Kidney (tissue), 22 donors: ENCODE measurements around the gene ATP1A1. TPM values are rescaled to one million over a fixed set of nuclear protein-coding genes. Genes with fewer than 3 reads are reported as not detected.

Source experiments
- DNase-seq, 5 donors: peaks; one replicate each; pipeline ENCODE4 v3.0.0-alpha.2; 2013 to 2020
- FAIRE-seq: peaks from 2 replicates; lab custom pipeline; 2012; peaks lifted over from hg19 to GRCh38; lab: Jason Lieb, UNC
- H3K27ac ChIP-seq, 2 donors: one replicate each; pipeline ENCODE4 v1.7.0; 2013; ENCODE audit warnings: low read depth in 2 of 2, low read length in 2 of 2, inconsistent platforms in 1 of 2
- H3K27me3 ChIP-seq: one replicate; pipeline ENCODE4 v1.7.1; 2013; ENCODE audit warnings: low read length, inconsistent platforms; ENCODE audit not compliant: control insufficient read depth, insufficient read depth
- H3K36me3 ChIP-seq, 3 donors: one replicate each; pipeline versions ENCODE4 v1.7.0 to v1.7.1; 2013; ENCODE audit warnings: low read length in 3 of 3, control low read depth in 1 of 3, inconsistent platforms in 1 of 3; ENCODE audit not compliant: insufficient read depth in 3 of 3, control insufficient read depth in 2 of 3
- H3K4me1 ChIP-seq, 3 donors: one replicate each; pipeline versions ENCODE4 v1.7.0 to v1.7.1; 2013; ENCODE audit warnings: low read length in 3 of 3, inconsistent platforms in 1 of 3, low read depth in 1 of 3; ENCODE audit not compliant: control insufficient read depth in 2 of 3, insufficient read depth in 2 of 3
- H3K4me3 ChIP-seq, 3 donors: one replicate each; pipeline versions ENCODE4 v1.7.0 to v1.8.1; 2013; ENCODE audit warnings: low read length in 3 of 3, control low read depth in 1 of 3, inconsistent platforms in 1 of 3
- H3K9ac ChIP-seq, 3 donors: one replicate each; pipeline versions ENCODE4 v1.7.0 to v1.7.1; 2013; ENCODE audit warnings: low read length in 3 of 3, control low read depth in 1 of 3, inconsistent platforms in 1 of 3
- H3K9me3 ChIP-seq, 3 donors: one replicate each; pipeline versions ENCODE4 v1.7.0 to v1.7.1; 2013; ENCODE audit warnings: low read length in 3 of 3, control low read depth in 1 of 3, inconsistent platforms in 1 of 3; ENCODE audit not compliant: control insufficient read depth in 2 of 3, insufficient read depth in 1 of 3
- intact Hi-C: fragments of 100-400 bp; cut with DNase I; formaldehyde crosslinking; loops from one replicate; pipeline ENCODE4 v1.11.1; 2022
- long read RNA-seq, 10 donors: library from polyadenylated mRNA in 1 of 10; unstranded in 1 of 10; transcript quantifications; one replicate each; pipeline ENCODE4 v2.0.0 and lab custom pipeline, GENCODE V29; 2021 to 2026
- polyA plus RNA-seq: library from polyadenylated mRNA; stranded (reverse); fragments of 350-450 nt; fragmentation: Illumina TruSeq; extraction: RNeasy Lipid Tissue Mini Kit (QIAGEN cat#74804); gene quantifications from one replicate; pipeline ENCODE4 v1.2.3, GENCODE V29; 2014; ENCODE audit warnings: low read depth, low replicate concordance; ENCODE audit not compliant: insufficient read depth
- total RNA-seq: library from RNA; stranded (reverse); fragmentation: NEBNext Ultra II Directional; extraction: Animal tissue kit (Norgen Biotek cat#: 25700); gene quantifications from one replicate; pipeline ENCODE4 v1.2.1, GENCODE V29; 2021
- TF ChIP-seq, protein P1 (sequence below): IDR thresholded peaks from 3 replicates; pipeline ENCODE4 v1.5.1; 2012; ENCODE audit warnings: mild to moderate bottlenecking, moderate library complexity, borderline replicate concordance; ENCODE audit not compliant: insufficient read depth; ENCODE audit errors: extremely low read depth
- donor health status: control.
- donor health status: control.
- donor health status: control.
- donor health status: control.
- donor health status: control.
- donor health status: DM: yes; HTN: yes; CAD: no.
- donor health status: Normal renal cell carcinoma (clear cell type).

The ATP1A1 gene
- total RNA-seq (2,241 TPM), polyA plus RNA-seq (1,218 TPM)
- long read RNA-seq, donor 1, transcript ATP1A1-201 (23 exons, 3,654 nt) = major isoform, 97 of 218 reads
- long read RNA-seq, donor 1, partial matches to known transcripts = 110 of 218 reads
- long read RNA-seq, donor 1, other reads (novel, unspliced or antisense) = 5 of 218 reads
- long read RNA-seq, donor 2, transcript ATP1A1-201 (23 exons, 3,654 nt) = major isoform, 98 of 286 reads
- long read RNA-seq, donor 2, partial matches to known transcripts = 184 of 286 reads
- long read RNA-seq, donor 2, other reads (novel, unspliced or antisense) = 0 of 286 reads
- long read RNA-seq, donor 3, transcript ATP1A1-201 (23 exons, 3,654 nt) = major isoform, 127 of 457 reads
- long read RNA-seq, donor 3, transcript ATP1A1-208 (3 exons, 1,728 nt) = minor isoform, 5 of 457 reads
- long read RNA-seq, donor 3, partial matches to known transcripts = 308 of 457 reads
- long read RNA-seq, donor 3, other reads (novel, unspliced or antisense) = 12 of 457 reads
- long read RNA-seq, donor 4, transcript ATP1A1-201 (23 exons, 3,654 nt) = major isoform, 115 of 309 reads
- long read RNA-seq, donor 4, partial matches to known transcripts = 190 of 309 reads
- long read RNA-seq, donor 4, other reads (novel, unspliced or antisense) = 0 of 309 reads
- long read RNA-seq, donor 5, partial matches to known transcripts = 6 of 10 reads
- long read RNA-seq, donor 5, other reads (novel, unspliced or antisense) = 0 of 10 reads
- long read RNA-seq, donor 6, transcript ATP1A1-201 (23 exons, 3,654 nt) = major isoform, 14 of 116 reads
- long read RNA-seq, donor 6, partial matches to known transcripts = 100 of 116 reads
- long read RNA-seq, donor 6, other reads (novel, unspliced or antisense) = 0 of 116 reads
- long read RNA-seq, donor 7, transcript ATP1A1-201 (23 exons, 3,654 nt) = major isoform, 925 of 1,813 reads
- long read RNA-seq, donor 7, transcript ATP1A1-208 (3 exons, 1,728 nt) = minor isoform, 13 of 1,813 reads
- long read RNA-seq, donor 7, partial matches to known transcripts = 226 of 1,813 reads
- long read RNA-seq, donor 7, other reads (novel, unspliced or antisense) = 648 of 1,813 reads
- long read RNA-seq, donor 8, transcript ATP1A1-201 (23 exons, 3,654 nt) = major isoform, 35 of 289 reads
- long read RNA-seq, donor 8, partial matches to known transcripts = 253 of 289 reads
- long read RNA-seq, donor 8, other reads (novel, unspliced or antisense) = 0 of 289 reads
- long read RNA-seq, donor 9, transcript ATP1A1-201 (23 exons, 3,654 nt) = major isoform, 20 of 106 reads
- long read RNA-seq, donor 9, partial matches to known transcripts = 84 of 106 reads
- long read RNA-seq, donor 9, other reads (novel, unspliced or antisense) = 0 of 106 reads
- long read RNA-seq, donor 10, transcript ATP1A1-201 (23 exons, 3,654 nt) = major isoform, 64 of 284 reads
- long read RNA-seq, donor 10, partial matches to known transcripts = 213 of 284 reads
- long read RNA-seq, donor 10, other reads (novel, unspliced or antisense) = 0 of 284 reads

DNA sequence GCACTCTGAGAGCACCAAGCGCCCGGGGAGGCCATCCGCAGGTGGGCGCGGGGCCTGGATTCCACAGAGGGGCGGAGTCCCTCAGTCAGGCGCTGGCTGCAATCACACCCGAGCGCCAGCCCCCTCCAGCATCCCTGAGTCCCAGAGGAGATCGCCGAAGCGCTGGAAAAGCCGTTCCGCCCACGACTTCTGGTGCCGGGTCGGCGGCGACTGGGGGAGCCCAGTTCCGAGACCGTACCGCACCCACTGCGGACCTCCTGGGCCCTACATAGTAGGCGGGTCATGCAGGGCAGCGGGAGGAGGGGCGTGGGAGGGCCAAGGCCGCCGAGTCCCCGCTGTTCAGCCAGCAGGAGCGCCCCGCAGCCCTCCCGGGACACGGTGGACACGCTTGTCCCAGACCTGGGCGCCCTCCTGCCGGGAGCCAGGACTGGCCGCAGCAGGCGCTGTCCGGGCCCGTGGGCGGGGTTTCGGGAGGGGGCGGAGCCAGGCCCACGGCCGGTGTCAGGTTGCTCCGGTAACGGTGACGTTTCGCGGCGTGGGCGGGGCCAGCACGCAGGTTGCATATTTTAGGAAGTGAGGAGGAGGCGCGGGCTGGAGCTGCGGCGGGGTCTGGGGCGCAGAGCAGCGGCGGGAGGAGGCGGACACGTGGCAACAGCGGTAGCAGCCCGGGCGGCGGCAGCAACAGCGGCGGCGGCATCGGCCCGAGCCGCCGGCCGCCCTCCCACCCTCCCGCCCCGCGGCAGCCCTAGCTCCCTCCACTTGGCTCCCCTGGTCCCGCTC, at the start of gene ATP1A1:
ATP1A1 (plus strand) TSS at position 594 of the 780 bp plus-strand sequence. CDS start 268 bp downstream, outside the sequence.
- Histone ChIP-seq H3K27me3 (no peaks in the 10 kb centered on the region), H3K4me1 (peaks cover 0 to 21% (median 11%) of the 10 kb centered on the region in 3 donors)
- FAIRE-seq = no peak

DNA sequence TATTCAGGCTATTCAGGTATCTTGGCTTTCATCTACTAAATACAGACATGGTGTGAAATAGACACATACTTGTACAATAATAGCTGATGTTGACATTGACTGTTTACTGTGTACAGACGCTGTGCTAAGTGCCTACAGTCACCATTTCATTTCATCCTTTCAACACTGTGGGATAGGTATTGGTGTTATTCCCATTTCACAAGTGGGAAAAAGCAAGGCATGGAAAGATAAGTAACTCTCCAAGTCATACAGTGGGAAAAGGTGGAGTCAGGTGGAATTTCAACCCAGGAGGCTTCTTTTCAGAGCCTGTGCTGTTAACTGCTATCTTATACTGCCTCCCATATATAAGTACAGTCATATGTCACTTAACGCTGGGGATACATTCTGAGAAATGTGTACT, 49.6 kb upstream of the ATP1A1 start:
- DNase-seq (no peak), FAIRE-seq (no peak)
- Histone ChIP-seq H3K36me3 (no peaks in the 10 kb centered on the region), H3K9ac (no peak overlapping the region), H3K9me3 (no peaks in the 10 kb centered on the region), H3K27ac (no peak overlapping the region), H3K4me3 (no peak overlapping the region), H3K27me3 (no peaks in the 10 kb centered on the region), H3K4me1 (peaks cover 0 to 13% (median 5%) of the 10 kb centered on the region in 3 donors)
- TF ChIP-seq, protein P1, sequence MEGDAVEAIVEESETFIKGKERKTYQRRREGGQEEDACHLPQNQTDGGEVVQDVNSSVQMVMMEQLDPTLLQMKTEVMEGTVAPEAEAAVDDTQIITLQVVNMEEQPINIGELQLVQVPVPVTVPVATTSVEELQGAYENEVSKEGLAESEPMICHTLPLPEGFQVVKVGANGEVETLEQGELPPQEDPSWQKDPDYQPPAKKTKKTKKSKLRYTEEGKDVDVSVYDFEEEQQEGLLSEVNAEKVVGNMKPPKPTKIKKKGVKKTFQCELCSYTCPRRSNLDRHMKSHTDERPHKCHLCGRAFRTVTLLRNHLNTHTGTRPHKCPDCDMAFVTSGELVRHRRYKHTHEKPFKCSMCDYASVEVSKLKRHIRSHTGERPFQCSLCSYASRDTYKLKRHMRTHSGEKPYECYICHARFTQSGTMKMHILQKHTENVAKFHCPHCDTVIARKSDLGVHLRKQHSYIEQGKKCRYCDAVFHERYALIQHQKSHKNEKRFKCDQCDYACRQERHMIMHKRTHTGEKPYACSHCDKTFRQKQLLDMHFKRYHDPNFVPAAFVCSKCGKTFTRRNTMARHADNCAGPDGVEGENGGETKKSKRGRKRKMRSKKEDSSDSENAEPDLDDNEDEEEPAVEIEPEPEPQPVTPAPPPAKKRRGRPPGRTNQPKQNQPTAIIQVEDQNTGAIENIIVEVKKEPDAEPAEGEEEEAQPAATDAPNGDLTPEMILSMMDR = no peak
- intact Hi-C loops = no loop called here

More for the DNA sequence above, at the start of gene ATP1A1:
- TF ChIP-seq, protein P1 = peak; percentile 16
- Histone ChIP-seq H3K4me3 (peak within 1 kb of the TSS; percentile 76 to 95 (median 84)), H3K9me3 (no peaks in the 10 kb centered on the region), H3K27ac (peak within 1 kb of the TSS; percentile 96 to 97), H3K9ac (peak within 1 kb of the TSS; percentile 73 to 96 (median 96)), H3K36me3 (peaks cover 0 to 16% (median 2%) of the 10 kb centered on the region in 3 donors)
- intact Hi-C loops = no loop called here
- DNase-seq = peak; percentile 96 to 99 (median 97)
